ENCODE results near the gene LHFPL2.

GRCh38 chr5:78649861-78650496, 1.4 kb upstream of the LHFPL2 start:
- no peak for TF ChIP-seq CTCF (IDR thresholded peaks at IDR 0.05 in 8 of 11, conservative IDR thresholded peaks at IDR 0.05 in 3 of 11)
- no peak for TF ChIP-seq POLR2A (IDR thresholded peaks at IDR 0.05)
- no peak for TF ChIP-seq POLR2AphosphoS5 (IDR thresholded peaks at IDR 0.05)

Measured in spleen (tissue), 7 donors.